Measurements from ENCODE around the gene ARSJ.

DNA sequence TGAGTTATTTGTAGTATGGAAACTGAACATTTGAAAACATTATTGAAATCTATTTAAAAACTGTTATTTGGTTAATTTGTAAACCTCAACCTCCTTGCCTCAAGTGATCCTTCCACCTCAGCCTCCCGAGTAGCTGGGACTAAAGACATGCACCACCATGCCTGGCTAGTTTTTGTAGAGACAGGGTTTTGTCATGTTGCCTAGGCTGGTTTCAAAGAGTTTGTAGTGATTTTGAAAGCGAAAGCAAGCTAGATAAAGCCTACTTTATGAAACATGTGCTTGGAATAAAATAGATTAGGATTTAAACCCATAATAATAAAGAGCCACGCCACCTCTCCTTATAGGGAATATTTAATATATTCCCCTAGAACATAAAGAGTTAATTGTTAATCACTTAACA lies 23.5 kb downstream of the ARSJ start:
- TF ChIP-seq, protein P1, sequence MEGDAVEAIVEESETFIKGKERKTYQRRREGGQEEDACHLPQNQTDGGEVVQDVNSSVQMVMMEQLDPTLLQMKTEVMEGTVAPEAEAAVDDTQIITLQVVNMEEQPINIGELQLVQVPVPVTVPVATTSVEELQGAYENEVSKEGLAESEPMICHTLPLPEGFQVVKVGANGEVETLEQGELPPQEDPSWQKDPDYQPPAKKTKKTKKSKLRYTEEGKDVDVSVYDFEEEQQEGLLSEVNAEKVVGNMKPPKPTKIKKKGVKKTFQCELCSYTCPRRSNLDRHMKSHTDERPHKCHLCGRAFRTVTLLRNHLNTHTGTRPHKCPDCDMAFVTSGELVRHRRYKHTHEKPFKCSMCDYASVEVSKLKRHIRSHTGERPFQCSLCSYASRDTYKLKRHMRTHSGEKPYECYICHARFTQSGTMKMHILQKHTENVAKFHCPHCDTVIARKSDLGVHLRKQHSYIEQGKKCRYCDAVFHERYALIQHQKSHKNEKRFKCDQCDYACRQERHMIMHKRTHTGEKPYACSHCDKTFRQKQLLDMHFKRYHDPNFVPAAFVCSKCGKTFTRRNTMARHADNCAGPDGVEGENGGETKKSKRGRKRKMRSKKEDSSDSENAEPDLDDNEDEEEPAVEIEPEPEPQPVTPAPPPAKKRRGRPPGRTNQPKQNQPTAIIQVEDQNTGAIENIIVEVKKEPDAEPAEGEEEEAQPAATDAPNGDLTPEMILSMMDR (IDR thresholded peaks at IDR 0.05 in 8 of 11, conservative IDR thresholded peaks at IDR 0.05 in 3 of 11) = no peak
- TF ChIP-seq POLR2AphosphoS5 (IDR thresholded peaks at IDR 0.05) = no peak

Measured in spleen (tissue), 7 donors.